Left ventricle myocardium inferior (tissue), 1 donor: Measurements from ENCODE around the gene CLSTN1. TPM values are rescaled to one million over a fixed set of nuclear protein-coding genes. Genes with fewer than 3 reads are reported as not detected.

Experiments used
- DNase-seq: peaks from one replicate; pipeline ENCODE4 v3.0.0-alpha.2; 2020
- H3K27ac ChIP-seq: fragments of 200-600 bp; replicated peaks from 2 replicates; pipeline ENCODE4 v1.8.0; 2021
- H3K27me3 ChIP-seq: fragments of 200-600 bp; 2 replicates; pipeline ENCODE4 v1.8.0; 2021; ENCODE audit warnings: low read depth
- H3K36me3 ChIP-seq: fragments of 200-600 bp; 2 replicates; pipeline ENCODE4 v1.8.0; 2021
- H3K4me1 ChIP-seq: fragments of 200-600 bp; 2 replicates; pipeline ENCODE4 v1.8.0; 2021
- H3K4me3 ChIP-seq: fragments of 200-600 bp; 2 replicates; pipeline ENCODE4 v1.8.0; 2021; ENCODE audit warnings: mild to moderate bottlenecking, moderate library complexity
- H3K9me3 ChIP-seq: fragments of 200-600 bp; replicated peaks from 2 replicates; pipeline ENCODE4 v1.8.0; 2021
- intact Hi-C: fragments of 100-400 bp; cut with micrococcal nuclease; formaldehyde crosslinking; loops from one replicate; pipeline ENCODE4 v1.11.0; 2022
- total RNA-seq: library from RNA; stranded (reverse); fragmentation: NEBNext Ultra II Directional; extraction: Animal tissue kit (Norgen Biotek cat#: 25700); gene quantifications from one replicate; pipeline ENCODE4 v1.2.1, GENCODE V29; 2021
- TF ChIP-seq, protein P1 (sequence below): fragments of 200-600 bp; IDR thresholded peaks from 2 replicates; pipeline ENCODE4 v1.8.0; 2021; ENCODE audit warnings: antibody characterized with exemption, mild to moderate bottlenecking, borderline replicate concordance
- donor health status: DM: no; HTN: yes; CAD: no; lungs with severe emphysema.

Gene CLSTN1
- total RNA-seq, 1 donor from 2014 or later, result 63.5 TPM

DNA sequence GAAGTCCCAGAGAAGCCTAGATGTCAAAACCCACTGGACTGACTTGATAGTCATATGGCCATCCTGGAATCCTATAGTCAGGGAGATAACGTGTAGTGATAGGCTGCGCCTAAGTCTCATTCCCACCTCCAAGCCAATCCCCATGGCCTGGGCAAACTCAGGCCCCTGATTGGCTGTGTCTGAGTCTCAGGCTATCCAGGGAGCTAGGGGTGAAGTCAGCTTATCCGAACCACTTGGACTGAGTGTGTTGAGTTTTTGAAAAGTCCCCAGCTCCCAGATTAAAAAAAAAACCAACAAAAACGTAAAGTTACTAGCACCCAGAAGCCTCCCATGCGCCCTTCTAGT, 120.6 kb downstream of the CLSTN1 start:
- DNase-seq, result no peak

DNA sequence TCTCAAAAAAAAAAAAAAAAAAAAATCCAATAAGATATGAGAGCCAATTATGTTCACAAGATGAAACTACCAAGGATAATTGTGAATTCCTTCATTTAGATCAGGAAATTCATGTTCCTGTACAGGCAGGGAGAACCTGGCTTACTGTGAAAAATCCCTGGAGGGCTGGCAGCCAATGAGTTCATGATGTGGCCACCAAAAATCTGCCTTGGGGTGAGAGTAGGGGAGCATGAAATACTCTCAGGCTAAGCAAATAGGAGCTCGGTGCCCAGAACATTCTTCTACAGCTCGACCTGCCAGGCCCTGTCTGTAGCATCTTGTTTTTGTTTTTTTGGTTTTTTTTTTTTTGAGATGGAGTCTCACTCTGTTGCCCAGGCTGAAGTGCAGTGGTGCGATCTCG, 122.1 kb downstream of the CLSTN1 start:
- no peak for DNase-seq
- intact Hi-C loops, result no loop called here
- TF ChIP-seq, protein P1, sequence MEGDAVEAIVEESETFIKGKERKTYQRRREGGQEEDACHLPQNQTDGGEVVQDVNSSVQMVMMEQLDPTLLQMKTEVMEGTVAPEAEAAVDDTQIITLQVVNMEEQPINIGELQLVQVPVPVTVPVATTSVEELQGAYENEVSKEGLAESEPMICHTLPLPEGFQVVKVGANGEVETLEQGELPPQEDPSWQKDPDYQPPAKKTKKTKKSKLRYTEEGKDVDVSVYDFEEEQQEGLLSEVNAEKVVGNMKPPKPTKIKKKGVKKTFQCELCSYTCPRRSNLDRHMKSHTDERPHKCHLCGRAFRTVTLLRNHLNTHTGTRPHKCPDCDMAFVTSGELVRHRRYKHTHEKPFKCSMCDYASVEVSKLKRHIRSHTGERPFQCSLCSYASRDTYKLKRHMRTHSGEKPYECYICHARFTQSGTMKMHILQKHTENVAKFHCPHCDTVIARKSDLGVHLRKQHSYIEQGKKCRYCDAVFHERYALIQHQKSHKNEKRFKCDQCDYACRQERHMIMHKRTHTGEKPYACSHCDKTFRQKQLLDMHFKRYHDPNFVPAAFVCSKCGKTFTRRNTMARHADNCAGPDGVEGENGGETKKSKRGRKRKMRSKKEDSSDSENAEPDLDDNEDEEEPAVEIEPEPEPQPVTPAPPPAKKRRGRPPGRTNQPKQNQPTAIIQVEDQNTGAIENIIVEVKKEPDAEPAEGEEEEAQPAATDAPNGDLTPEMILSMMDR, result no peak
- no peaks in the 10 kb centered on the region for H3K4me1 ChIP-seq
- H3K4me3 ChIP-seq, result no peak overlapping the region
- H3K27ac ChIP-seq, result no peak overlapping the region
- H3K36me3 ChIP-seq, result no peaks in the 10 kb centered on the region
- no peaks in the 10 kb centered on the region for H3K27me3 ChIP-seq
- H3K9me3 ChIP-seq, result no peaks in the 10 kb centered on the region

More for the DNA sequence above, 120.6 kb downstream of the CLSTN1 start:
- Histone ChIP-seq H3K27me3 (no peaks in the 10 kb centered on the region), H3K4me3 (no peak overlapping the region), H3K27ac (no peak overlapping the region), H3K9me3 (no peaks in the 10 kb centered on the region), H3K36me3 (no peaks in the 10 kb centered on the region), H3K4me1 (no peaks in the 10 kb centered on the region)
- intact Hi-C loops, result no loop called here
- TF ChIP-seq, protein P1, result no peak

DNA sequence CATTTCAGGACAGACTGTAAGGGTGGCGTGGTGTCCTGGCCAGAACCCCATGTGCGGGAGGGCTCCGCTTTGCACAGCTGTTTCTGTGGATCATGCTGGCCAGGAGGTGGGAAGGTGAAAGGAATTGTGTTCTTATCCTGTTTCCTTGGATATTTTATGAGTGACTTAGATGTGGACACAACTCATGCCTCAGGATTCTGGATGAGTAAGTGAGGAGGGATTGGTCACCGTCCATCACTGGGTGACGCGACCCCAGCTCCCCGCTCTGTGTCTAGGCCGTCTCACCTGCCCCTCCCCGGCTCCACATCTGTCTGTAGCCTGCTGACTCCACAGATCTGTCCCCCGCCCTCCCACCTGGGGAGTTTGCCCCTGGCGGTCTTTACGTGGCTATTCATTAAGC, 123.4 kb downstream of the CLSTN1 start:
- H3K27ac ChIP-seq, result no peak overlapping the region
- intact Hi-C loops, result no loop called here
- no peaks in the 10 kb centered on the region for H3K27me3 ChIP-seq
- no peak for DNase-seq
- no peak overlapping the region for H3K4me3 ChIP-seq
- no peaks in the 10 kb centered on the region for H3K9me3 ChIP-seq
- TF ChIP-seq, protein P1, result no peak
- H3K36me3 ChIP-seq, result no peaks in the 10 kb centered on the region
- no peaks in the 10 kb centered on the region for H3K4me1 ChIP-seq

DNA sequence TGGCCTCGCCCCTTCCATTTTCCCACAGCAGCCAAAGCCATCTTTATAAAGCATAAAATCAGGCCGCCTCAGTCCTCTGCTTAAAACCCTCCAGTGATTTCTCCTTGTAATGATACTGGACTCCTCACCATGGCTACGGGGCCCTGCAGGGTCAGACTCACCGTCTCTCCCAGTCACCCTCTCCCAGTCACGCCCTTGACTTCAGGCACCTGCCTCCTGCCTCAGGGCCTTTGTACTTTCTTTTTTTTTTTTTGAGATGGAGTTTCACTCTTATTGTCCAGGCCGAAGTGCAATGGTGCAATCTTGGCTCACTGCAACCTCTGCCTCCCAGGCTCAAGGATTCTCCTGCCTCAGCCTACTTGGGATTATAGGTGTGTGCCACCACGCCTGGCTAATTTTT, 124.4 kb downstream of the CLSTN1 start:
- no peak for DNase-seq
- Histone ChIP-seq H3K4me1 (no peaks in the 10 kb centered on the region), H3K27ac (no peak overlapping the region), H3K9me3 (no peaks in the 10 kb centered on the region), H3K36me3 (no peaks in the 10 kb centered on the region), H3K27me3 (no peaks in the 10 kb centered on the region), H3K4me3 (no peak overlapping the region)
- intact Hi-C loops, result no loop called here
- TF ChIP-seq, protein P1, result no peak

DNA sequence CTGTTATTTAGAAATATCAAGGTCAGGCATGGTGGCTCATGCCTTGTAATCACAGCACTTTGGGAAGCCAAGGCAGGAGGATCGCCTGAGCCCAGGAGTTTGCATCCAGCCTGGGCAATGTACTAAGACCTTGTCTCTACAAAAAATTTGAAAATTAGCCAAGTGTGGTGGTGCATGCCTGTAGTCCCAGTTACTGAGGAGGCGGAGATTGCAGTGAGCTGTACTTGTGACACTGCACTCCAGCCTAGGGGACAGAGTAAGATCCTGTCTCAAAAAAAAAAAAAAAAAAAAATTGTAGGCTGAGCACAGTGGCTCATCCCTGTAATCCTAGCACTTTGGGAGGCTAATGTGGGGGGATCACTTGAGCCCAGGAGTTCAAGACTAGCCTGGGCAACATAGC, 127.0 kb downstream of the CLSTN1 start:
- no peaks in the 10 kb centered on the region for H3K4me1 ChIP-seq
- no peak overlapping the region for H3K4me3 ChIP-seq
- H3K36me3 ChIP-seq, result no peaks in the 10 kb centered on the region
- no peak overlapping the region for H3K27ac ChIP-seq
- no peaks in the 10 kb centered on the region for H3K27me3 ChIP-seq
- TF ChIP-seq, protein P1, result no peak
- intact Hi-C loops, result no loop called here
- no peak for DNase-seq
- H3K9me3 ChIP-seq, result no peaks in the 10 kb centered on the region

DNA sequence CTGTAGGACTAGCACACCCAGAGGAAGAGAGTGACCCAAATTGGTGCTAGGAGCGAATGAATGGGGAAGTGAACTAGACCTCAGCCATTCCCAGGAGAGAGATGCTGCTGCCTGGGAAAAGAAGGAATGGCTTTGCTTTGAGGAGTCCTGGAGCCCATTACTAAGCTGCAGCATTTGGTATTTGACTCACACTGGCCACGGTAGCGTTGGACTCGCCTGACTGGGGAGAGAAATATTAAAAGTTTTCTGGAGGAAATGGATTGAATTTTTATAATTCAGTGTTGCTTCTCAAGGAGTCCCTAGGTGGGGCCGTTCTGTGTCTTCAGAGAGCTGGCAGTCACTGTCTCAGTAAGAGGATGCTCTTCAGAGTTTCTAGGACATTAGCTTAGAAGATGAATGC, 132.1 kb downstream of the CLSTN1 start:
- H3K4me3 ChIP-seq, result no peak overlapping the region
- no peaks in the 10 kb centered on the region for H3K9me3 ChIP-seq
- H3K27me3 ChIP-seq, result no peaks in the 10 kb centered on the region
- TF ChIP-seq, protein P1, result no peak
- no peaks in the 10 kb centered on the region for H3K36me3 ChIP-seq
- no peak overlapping the region for H3K27ac ChIP-seq
- H3K4me1 ChIP-seq, result peaks cover 35% of the 10 kb centered on the region
- no peak for DNase-seq
- intact Hi-C loops, result no loop called here
